HL-60 (cell line): ENCODE results near the gene BAMBI.

ENCODE experiments used
- GABPA ChIP-seq: IDR thresholded peaks from 2 replicates; pipeline ENCODE4 v1.6.1; 2012; ENCODE audit warnings: low read depth
- POLR2AphosphoS5 ChIP-seq: IDR thresholded peaks from 2 replicates; pipeline ENCODE4 v1.6.1; 2012; ENCODE audit warnings: low read depth
- TF ChIP-seq, protein P1 (sequence below): IDR thresholded peaks from one replicate; pipeline ENCODE4 v1.5.1; 2011; ENCODE audit warnings: low read length, control low read depth, inconsistent platforms; ENCODE audit not compliant: insufficient read depth

DNA sequence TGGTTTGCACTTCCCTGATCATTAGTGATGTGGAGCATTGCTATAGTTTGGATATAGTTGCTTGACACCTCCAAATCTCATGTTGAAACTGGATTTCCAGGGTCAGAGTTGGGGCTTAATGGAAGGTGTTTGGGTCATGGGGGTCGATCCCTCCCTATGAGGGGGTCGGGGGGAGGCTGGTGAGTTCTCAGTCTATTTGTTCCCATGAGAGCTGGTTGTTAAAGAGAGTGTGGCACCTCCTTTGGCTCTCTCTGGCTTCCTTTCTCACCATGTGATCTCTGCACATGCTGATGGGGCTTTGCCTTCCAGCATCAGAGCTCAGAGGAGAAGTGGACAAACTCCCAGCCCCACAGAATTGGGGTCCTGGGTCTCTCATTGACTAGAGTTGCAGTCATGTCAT is 36.8 kb upstream of the BAMBI start:
- TF ChIP-seq, protein P1, sequence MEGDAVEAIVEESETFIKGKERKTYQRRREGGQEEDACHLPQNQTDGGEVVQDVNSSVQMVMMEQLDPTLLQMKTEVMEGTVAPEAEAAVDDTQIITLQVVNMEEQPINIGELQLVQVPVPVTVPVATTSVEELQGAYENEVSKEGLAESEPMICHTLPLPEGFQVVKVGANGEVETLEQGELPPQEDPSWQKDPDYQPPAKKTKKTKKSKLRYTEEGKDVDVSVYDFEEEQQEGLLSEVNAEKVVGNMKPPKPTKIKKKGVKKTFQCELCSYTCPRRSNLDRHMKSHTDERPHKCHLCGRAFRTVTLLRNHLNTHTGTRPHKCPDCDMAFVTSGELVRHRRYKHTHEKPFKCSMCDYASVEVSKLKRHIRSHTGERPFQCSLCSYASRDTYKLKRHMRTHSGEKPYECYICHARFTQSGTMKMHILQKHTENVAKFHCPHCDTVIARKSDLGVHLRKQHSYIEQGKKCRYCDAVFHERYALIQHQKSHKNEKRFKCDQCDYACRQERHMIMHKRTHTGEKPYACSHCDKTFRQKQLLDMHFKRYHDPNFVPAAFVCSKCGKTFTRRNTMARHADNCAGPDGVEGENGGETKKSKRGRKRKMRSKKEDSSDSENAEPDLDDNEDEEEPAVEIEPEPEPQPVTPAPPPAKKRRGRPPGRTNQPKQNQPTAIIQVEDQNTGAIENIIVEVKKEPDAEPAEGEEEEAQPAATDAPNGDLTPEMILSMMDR, result no peak
- no peak for TF ChIP-seq GABPA
- TF ChIP-seq POLR2AphosphoS5, result no peak
